GM23338 (cell line): ENCODE results near the gene SNRNP25. TPM values are rescaled to one million over a fixed set of nuclear protein-coding genes. Genes with fewer than 3 reads are reported as not detected.
A peak's percentile ranks its signal among the peaks of the same experiment; 100 is the strongest.

Experiments used
- ATAC-seq: fragments of 200-7000 bp; cut with Tn5 transposase; 3 replicates; pipeline ENCODE4 v1.9.1; 2020
- DNase-seq: peaks from one replicate; pipeline ENCODE4 v3.0.0-alpha.2; 2015; ENCODE audit warnings: low spot score
- H2AFZ ChIP-seq: fragments of 200-600 bp; sonication (generic); 2 replicates; pipeline ENCODE4 v1.8.0; 2016; ENCODE audit warnings: antibody characterized with exemption, mild to moderate bottlenecking, moderate library complexity
- H3F3A ChIP-seq: fragments of 200-600 bp; sonication (generic); replicated peaks from 2 replicates; pipeline ENCODE4 v1.8.0; 2017; ENCODE audit warnings: antibody characterized with exemption, mixed run types, low read depth
- H3K27ac ChIP-seq: fragments of 200-600 bp; sonication (generic); 2 replicates; pipeline ENCODE4 v1.6.1; 2016; ENCODE audit warnings: low read depth
- H3K27me3 ChIP-seq: fragments of 200-600 bp; sonication (generic); 2 replicates; pipeline ENCODE4 v1.8.0; 2016; ENCODE audit warnings: mild to moderate bottlenecking, mixed run types, moderate library complexity; ENCODE audit not compliant: insufficient read depth
- H3K36me3 ChIP-seq: fragments of 200-600 bp; sonication (generic); 2 replicates; pipeline ENCODE4 v1.8.0; 2016; ENCODE audit warnings: mild to moderate bottlenecking; ENCODE audit not compliant: insufficient read depth
- H3K4me1 ChIP-seq: fragments of 200-600 bp; sonication (generic); 2 replicates; pipeline ENCODE4 v1.8.0; 2016; ENCODE audit warnings: mild to moderate bottlenecking, moderate library complexity; ENCODE audit not compliant: insufficient read depth
- H3K4me2 ChIP-seq: fragments of 200-600 bp; sonication (generic); 2 replicates; pipeline ENCODE4 v1.7.1; 2017; ENCODE audit warnings: mixed run types
- H3K4me3 ChIP-seq: fragments of 200-600 bp; sonication (generic); 2 replicates; pipeline ENCODE4 v1.6.1; 2016; ENCODE audit warnings: mixed run types
- H3K79me2 ChIP-seq: fragments of 200-600 bp; sonication (generic); replicated peaks from 2 replicates; pipeline ENCODE4 v1.8.0; 2017; ENCODE audit warnings: mild to moderate bottlenecking; ENCODE audit not compliant: insufficient read depth
- H3K9me2 ChIP-seq: fragments of 200-600 bp; sonication (generic); 2 replicates; pipeline ENCODE4 v1.8.0; 2017; ENCODE audit not compliant: insufficient read depth
- H4K20me1 ChIP-seq: fragments of 200-600 bp; sonication (generic); replicated peaks from 2 replicates; pipeline ENCODE4 v1.8.0; 2017; ENCODE audit warnings: mild to moderate bottlenecking; ENCODE audit not compliant: insufficient read depth
- H3K27ac Mint-ChIP-seq: 2 replicates; pipeline ENCODE4 v1.8.0; 2020; ENCODE audit warnings: inconsistent platforms, mild to moderate bottlenecking, moderate library complexity, mixed read lengths
- H3K27me3 Mint-ChIP-seq: 3 replicates; pipeline ENCODE4 v1.8.0; 2022; ENCODE audit warnings: low read depth, mild to moderate bottlenecking, moderate library complexity, mixed read lengths, inconsistent platforms; ENCODE audit not compliant: insufficient read depth, poor library complexity
- H3K36me3 Mint-ChIP-seq: 3 replicates; pipeline ENCODE4 v1.8.0; 2021; ENCODE audit warnings: low read depth, mild to moderate bottlenecking, inconsistent platforms, moderate library complexity, mixed read lengths
- H3K4me1 Mint-ChIP-seq: 3 replicates; pipeline ENCODE4 v1.8.0; 2020; ENCODE audit warnings: mild to moderate bottlenecking, inconsistent platforms, mixed read lengths
- H3K4me3 Mint-ChIP-seq: 3 replicates; pipeline ENCODE4 v1.8.0; 2021; ENCODE audit warnings: moderate library complexity, mild to moderate bottlenecking, inconsistent platforms, mixed read lengths
- H3K9me3 Mint-ChIP-seq: 3 replicates; pipeline ENCODE4 v1.8.0; 2020; ENCODE audit warnings: moderate library complexity, mild to moderate bottlenecking, inconsistent platforms, mixed read lengths
- CREB1 ChIP-seq: fragments of 250-450 bp; sonication (Bioruptor Pico); IDR thresholded peaks from 2 replicates; pipeline ENCODE4 v1.5.0; 2020; ENCODE audit warnings: low read depth, mild to moderate bottlenecking, moderate library complexity
- EZH2 ChIP-seq: fragments of 200-600 bp; sonication (generic); IDR thresholded peaks from one replicate; pipeline ENCODE4 v1.8.0; 2017; ENCODE audit warnings: antibody characterized with exemption, mild to moderate bottlenecking, low read depth; ENCODE audit not compliant: unreplicated experiment
- EZH2phosphoT487 ChIP-seq: fragments of 200-600 bp; sonication (generic); IDR thresholded peaks from one replicate; pipeline ENCODE4 v1.8.1; 2018; ENCODE audit warnings: antibody characterized with exemption; ENCODE audit not compliant: unreplicated experiment
- JUNB ChIP-seq: IDR thresholded peaks from one replicate; pipeline ENCODE4 v1.6.1; 2016; ENCODE audit warnings: antibody characterized with exemption; ENCODE audit not compliant: unreplicated experiment
- ZNF114 ChIP-seq: fragments of 250-450 bp; sonication (Bioruptor Pico); IDR thresholded peaks from 2 replicates; pipeline ENCODE4 v1.5.0; 2020; ENCODE audit warnings: mild to moderate bottlenecking, moderate library complexity
- ZNF331 ChIP-seq: fragments of 250-450 bp; sonication (Bioruptor Pico); IDR thresholded peaks from 2 replicates; pipeline ENCODE4 v1.5.0; 2020; ENCODE audit warnings: low read depth, mild to moderate bottlenecking, moderate library complexity
- polyA plus RNA-seq: library from polyadenylated mRNA; unstranded; fragments of >200 nt; fragmentation: Nextera tagmentation; extraction: Ambion mirVana; gene quantifications from 2 replicates; pipeline ENCODE4 v1.2.1, GENCODE V29; 2016
- total RNA-seq: library from RNA; depleted of rRNA; stranded (reverse); fragments of >200 nt; shearing (Covaris generic); gene quantifications from 2 replicates; pipeline ENCODE4 v1.2.3, GENCODE V29; 2014
- TF ChIP-seq, protein P1 (sequence below): IDR thresholded peaks from one replicate; pipeline ENCODE4 v1.6.1; 2018; ENCODE audit warnings: antibody characterized with exemption; ENCODE audit not compliant: unreplicated experiment
- TF ChIP-seq, protein P2 (sequence below), 2 experiments: fragments of 200-600 bp in 1 of 2; sonication (generic) in 1 of 2; conservative IDR thresholded peaks; 2 replicates each; pipeline versions ENCODE4 v1.5.1 to v1.6.1; 2016 to 2017; ENCODE audit warnings: antibody characterized with exemption in 2 of 2, low read depth in 2 of 2, mild to moderate bottlenecking in 2 of 2, moderate library complexity in 1 of 2

SNRNP25 gene
- total and polyA plus RNA-seq, 2 experiments from 2014 or later = 34.4 to 79.5 TPM

GRCh38 chr16:74747-75334 is 21.2 kb downstream of the SNRNP25 start (continued):
- TF ChIP-seq EZH2phosphoT487 = no peak
- TF ChIP-seq ZNF114 = no peak
- TF ChIP-seq, protein P1, sequence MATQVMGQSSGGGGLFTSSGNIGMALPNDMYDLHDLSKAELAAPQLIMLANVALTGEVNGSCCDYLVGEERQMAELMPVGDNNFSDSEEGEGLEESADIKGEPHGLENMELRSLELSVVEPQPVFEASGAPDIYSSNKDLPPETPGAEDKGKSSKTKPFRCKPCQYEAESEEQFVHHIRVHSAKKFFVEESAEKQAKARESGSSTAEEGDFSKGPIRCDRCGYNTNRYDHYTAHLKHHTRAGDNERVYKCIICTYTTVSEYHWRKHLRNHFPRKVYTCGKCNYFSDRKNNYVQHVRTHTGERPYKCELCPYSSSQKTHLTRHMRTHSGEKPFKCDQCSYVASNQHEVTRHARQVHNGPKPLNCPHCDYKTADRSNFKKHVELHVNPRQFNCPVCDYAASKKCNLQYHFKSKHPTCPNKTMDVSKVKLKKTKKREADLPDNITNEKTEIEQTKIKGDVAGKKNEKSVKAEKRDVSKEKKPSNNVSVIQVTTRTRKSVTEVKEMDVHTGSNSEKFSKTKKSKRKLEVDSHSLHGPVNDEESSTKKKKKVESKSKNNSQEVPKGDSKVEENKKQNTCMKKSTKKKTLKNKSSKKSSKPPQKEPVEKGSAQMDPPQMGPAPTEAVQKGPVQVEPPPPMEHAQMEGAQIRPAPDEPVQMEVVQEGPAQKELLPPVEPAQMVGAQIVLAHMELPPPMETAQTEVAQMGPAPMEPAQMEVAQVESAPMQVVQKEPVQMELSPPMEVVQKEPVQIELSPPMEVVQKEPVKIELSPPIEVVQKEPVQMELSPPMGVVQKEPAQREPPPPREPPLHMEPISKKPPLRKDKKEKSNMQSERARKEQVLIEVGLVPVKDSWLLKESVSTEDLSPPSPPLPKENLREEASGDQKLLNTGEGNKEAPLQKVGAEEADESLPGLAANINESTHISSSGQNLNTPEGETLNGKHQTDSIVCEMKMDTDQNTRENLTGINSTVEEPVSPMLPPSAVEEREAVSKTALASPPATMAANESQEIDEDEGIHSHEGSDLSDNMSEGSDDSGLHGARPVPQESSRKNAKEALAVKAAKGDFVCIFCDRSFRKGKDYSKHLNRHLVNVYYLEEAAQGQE = no peak
- no peak for TF ChIP-seq JUNB
- TF ChIP-seq, protein P2, sequence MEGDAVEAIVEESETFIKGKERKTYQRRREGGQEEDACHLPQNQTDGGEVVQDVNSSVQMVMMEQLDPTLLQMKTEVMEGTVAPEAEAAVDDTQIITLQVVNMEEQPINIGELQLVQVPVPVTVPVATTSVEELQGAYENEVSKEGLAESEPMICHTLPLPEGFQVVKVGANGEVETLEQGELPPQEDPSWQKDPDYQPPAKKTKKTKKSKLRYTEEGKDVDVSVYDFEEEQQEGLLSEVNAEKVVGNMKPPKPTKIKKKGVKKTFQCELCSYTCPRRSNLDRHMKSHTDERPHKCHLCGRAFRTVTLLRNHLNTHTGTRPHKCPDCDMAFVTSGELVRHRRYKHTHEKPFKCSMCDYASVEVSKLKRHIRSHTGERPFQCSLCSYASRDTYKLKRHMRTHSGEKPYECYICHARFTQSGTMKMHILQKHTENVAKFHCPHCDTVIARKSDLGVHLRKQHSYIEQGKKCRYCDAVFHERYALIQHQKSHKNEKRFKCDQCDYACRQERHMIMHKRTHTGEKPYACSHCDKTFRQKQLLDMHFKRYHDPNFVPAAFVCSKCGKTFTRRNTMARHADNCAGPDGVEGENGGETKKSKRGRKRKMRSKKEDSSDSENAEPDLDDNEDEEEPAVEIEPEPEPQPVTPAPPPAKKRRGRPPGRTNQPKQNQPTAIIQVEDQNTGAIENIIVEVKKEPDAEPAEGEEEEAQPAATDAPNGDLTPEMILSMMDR (conservative IDR thresholded peaks at IDR 0.05; ENCODE audit: low read depth in 2 of 2) = no peak
- no peak for TF ChIP-seq EZH2
- TF ChIP-seq CREB1 (CRISPR knock-in tag) = no peak

GRCh38 chr16:75580-76501 is 22.2 kb downstream of the SNRNP25 start:
- H3K27me3 Mint-ChIP-seq = peaks cover 27% of the 10 kb centered on the region
- H3K4me1 Mint-ChIP-seq = peaks cover 44% of the 10 kb centered on the region
- no peaks in the 10 kb centered on the region for H3K36me3 Mint-ChIP-seq
- Histone ChIP-seq H3K4me3 (no peak overlapping the region), H3K4me1 (peaks cover 45% of the 10 kb centered on the region), H3F3A (peaks cover 17% of the 10 kb centered on the region; the same call in 1 of the 2 replicates), H3K27me3 (no peaks in the 10 kb centered on the region), H3K36me3 (no peaks in the 10 kb centered on the region), H2AFZ (no peak overlapping the region), H3K79me2 (no peaks in the 10 kb centered on the region), H3K27ac (peak overlapping the region; percentile 45; the same call in 1 of the 2 replicates), H4K20me1 (no peaks in the 10 kb centered on the region), H3K9me2 (no peaks in the 10 kb centered on the region), H3K4me2 (peak overlapping the region; percentile 84)
- ATAC-seq = peak; percentile 1; the same call in 1 of the 3 replicates
- TF ChIP-seq JUNB = no peak
- no peak for TF ChIP-seq ZNF331 (CRISPR knock-in tag)
- TF ChIP-seq, protein P2 (conservative IDR thresholded peaks at IDR 0.05; ENCODE audit: low read depth in 2 of 2) = peak; percentile 37 to 44
- H3K4me3 Mint-ChIP-seq = peak overlapping the region; percentile 69; the same call in 2 of the 3 replicates
- H3K27ac Mint-ChIP-seq = no peak overlapping the region
- peak; percentile 70 for DNase-seq
- H3K9me3 Mint-ChIP-seq = no peaks in the 10 kb centered on the region
